ENCODE data around the gene PKP4.

GRCh38 chr2:158717366-158718195 lies 260.8 kb downstream of the PKP4 start:
- TF ChIP-seq, protein P1, sequence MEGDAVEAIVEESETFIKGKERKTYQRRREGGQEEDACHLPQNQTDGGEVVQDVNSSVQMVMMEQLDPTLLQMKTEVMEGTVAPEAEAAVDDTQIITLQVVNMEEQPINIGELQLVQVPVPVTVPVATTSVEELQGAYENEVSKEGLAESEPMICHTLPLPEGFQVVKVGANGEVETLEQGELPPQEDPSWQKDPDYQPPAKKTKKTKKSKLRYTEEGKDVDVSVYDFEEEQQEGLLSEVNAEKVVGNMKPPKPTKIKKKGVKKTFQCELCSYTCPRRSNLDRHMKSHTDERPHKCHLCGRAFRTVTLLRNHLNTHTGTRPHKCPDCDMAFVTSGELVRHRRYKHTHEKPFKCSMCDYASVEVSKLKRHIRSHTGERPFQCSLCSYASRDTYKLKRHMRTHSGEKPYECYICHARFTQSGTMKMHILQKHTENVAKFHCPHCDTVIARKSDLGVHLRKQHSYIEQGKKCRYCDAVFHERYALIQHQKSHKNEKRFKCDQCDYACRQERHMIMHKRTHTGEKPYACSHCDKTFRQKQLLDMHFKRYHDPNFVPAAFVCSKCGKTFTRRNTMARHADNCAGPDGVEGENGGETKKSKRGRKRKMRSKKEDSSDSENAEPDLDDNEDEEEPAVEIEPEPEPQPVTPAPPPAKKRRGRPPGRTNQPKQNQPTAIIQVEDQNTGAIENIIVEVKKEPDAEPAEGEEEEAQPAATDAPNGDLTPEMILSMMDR (conservative IDR thresholded peaks at IDR 0.05; ENCODE audit: low read depth, low read length), result no peak
- no peak for TF ChIP-seq EZH2 (IDR thresholded peaks at IDR 0.05; ENCODE audit: low read length, unreplicated experiment)
- TF ChIP-seq EZH2phosphoT487 (IDR thresholded peaks at IDR 0.05; ENCODE audit: borderline replicate concordance, low read length), result no peak
